ENCODE results near the gene PRH1. TPM values are rescaled to one million over a fixed set of nuclear protein-coding genes. Genes with fewer than 3 reads are reported as not detected.

Gene PRH1
- total and polyA plus RNA-seq, 2 experiments from 2014 or later: 19.0 to 42.9 TPM

DNA sequence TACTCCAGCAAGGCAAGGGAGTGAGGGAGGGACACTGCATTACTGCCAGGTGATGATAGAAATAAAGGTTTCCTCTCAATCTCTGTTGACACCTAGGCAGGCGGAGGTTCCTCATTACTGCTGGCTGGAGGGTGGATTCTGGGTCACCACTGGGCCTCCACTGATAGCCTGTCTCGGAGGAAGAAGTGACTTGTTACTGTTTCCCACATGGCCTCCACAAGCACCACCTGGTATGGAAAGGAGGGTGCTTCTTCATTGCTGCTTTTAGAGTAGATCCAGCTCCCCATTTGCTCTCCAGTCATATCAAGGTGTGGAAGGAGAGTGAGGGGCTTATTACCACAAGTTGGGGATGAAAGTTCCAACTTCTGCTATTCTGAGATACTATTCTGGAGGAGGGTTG is 41.2 kb downstream of the PRH1 start:
- H3K4me3 ChIP-seq: no peak overlapping the region
- no peak for DNase-seq (ENCODE audit: low spot score)

DNA sequence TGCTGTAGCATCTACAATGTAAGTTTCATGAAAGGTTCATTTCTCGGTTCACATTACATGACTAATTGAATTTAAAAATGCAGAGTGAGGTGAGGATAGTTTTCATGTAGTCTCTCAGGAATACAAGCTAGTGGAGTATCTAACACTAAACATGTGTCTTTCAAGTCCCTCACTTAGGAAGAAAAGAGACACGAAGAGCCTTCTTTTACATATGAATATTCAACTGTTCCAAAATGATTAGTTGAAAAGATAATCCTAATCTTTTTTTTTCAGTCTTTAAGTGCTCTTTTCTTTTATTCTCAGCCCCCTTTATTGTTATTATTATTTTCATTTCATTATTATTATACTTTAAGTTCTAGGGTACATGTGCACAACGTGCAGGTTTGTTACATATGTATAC is 45.6 kb downstream of the PRH1 start:
- no peak for ATAC-seq
- no peak for DNase-seq (ENCODE audit: low spot score)
- no peaks in the 10 kb centered on the region for H3K27me3 ChIP-seq (ENCODE audit: insufficient read depth)
- no peaks in the 10 kb centered on the region for H3K9me3 Mint-ChIP-seq
- H3K27ac ChIP-seq (ENCODE audit: low read depth): no peak overlapping the region
- no peaks in the 10 kb centered on the region for H3K36me3 ChIP-seq (ENCODE audit: insufficient read depth)
- no peaks in the 10 kb centered on the region for H4K20me1 ChIP-seq (replicated peaks; ENCODE audit: insufficient read depth)
- H3K27ac Mint-ChIP-seq: no peak overlapping the region
- no peak overlapping the region for H2AFZ ChIP-seq
- no peak overlapping the region for H3K4me3 ChIP-seq
- H3K4me1 Mint-ChIP-seq: peaks cover 3% of the 10 kb centered on the region; the same call in 2 of the 3 replicates
- TF ChIP-seq POLR2AphosphoS5 (IDR thresholded peaks at IDR 0.05; ENCODE audit: low read depth): no peak
- TF ChIP-seq, protein P1, sequence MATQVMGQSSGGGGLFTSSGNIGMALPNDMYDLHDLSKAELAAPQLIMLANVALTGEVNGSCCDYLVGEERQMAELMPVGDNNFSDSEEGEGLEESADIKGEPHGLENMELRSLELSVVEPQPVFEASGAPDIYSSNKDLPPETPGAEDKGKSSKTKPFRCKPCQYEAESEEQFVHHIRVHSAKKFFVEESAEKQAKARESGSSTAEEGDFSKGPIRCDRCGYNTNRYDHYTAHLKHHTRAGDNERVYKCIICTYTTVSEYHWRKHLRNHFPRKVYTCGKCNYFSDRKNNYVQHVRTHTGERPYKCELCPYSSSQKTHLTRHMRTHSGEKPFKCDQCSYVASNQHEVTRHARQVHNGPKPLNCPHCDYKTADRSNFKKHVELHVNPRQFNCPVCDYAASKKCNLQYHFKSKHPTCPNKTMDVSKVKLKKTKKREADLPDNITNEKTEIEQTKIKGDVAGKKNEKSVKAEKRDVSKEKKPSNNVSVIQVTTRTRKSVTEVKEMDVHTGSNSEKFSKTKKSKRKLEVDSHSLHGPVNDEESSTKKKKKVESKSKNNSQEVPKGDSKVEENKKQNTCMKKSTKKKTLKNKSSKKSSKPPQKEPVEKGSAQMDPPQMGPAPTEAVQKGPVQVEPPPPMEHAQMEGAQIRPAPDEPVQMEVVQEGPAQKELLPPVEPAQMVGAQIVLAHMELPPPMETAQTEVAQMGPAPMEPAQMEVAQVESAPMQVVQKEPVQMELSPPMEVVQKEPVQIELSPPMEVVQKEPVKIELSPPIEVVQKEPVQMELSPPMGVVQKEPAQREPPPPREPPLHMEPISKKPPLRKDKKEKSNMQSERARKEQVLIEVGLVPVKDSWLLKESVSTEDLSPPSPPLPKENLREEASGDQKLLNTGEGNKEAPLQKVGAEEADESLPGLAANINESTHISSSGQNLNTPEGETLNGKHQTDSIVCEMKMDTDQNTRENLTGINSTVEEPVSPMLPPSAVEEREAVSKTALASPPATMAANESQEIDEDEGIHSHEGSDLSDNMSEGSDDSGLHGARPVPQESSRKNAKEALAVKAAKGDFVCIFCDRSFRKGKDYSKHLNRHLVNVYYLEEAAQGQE (IDR thresholded peaks at IDR 0.05; ENCODE audit: unreplicated experiment): no peak
- no peak for TF ChIP-seq CREB1 (CRISPR knock-in tag; IDR thresholded peaks at IDR 0.05; ENCODE audit: low read depth)
- 0 out of 2 replicates have a peak, but pooled peaks cover under 1% of the 10 kb centered on the region for H3K4me1 ChIP-seq (ENCODE audit: insufficient read depth)
- H3K36me3 Mint-ChIP-seq (ENCODE audit: low read depth): no peaks in the 10 kb centered on the region
- H3K79me2 ChIP-seq (replicated peaks; ENCODE audit: insufficient read depth): no peaks in the 10 kb centered on the region
- no peak overlapping the region for H3K4me2 ChIP-seq
- H3K9me2 ChIP-seq (ENCODE audit: insufficient read depth): no peaks in the 10 kb centered on the region
- H3F3A ChIP-seq (replicated peaks; ENCODE audit: low read depth): no peaks in the 10 kb centered on the region
- no peak overlapping the region for H3K4me3 Mint-ChIP-seq
- no peaks in the 10 kb centered on the region for H3K27me3 Mint-ChIP-seq (ENCODE audit: insufficient read depth, low read depth, poor library complexity)

More for the DNA sequence above, 41.2 kb downstream of the PRH1 start:
- Histone ChIP-seq H3K79me2 (replicated peaks; ENCODE audit: insufficient read depth) (no peaks in the 10 kb centered on the region), H3F3A (replicated peaks; ENCODE audit: low read depth) (no peaks in the 10 kb centered on the region), H3K27ac (ENCODE audit: low read depth) (no peak overlapping the region), H2AFZ (no peak overlapping the region), H3K4me2 (no peak overlapping the region), H4K20me1 (replicated peaks; ENCODE audit: insufficient read depth) (no peaks in the 10 kb centered on the region), H3K27me3 (ENCODE audit: insufficient read depth) (no peaks in the 10 kb centered on the region), H3K36me3 (ENCODE audit: insufficient read depth) (no peaks in the 10 kb centered on the region), H3K9me2 (ENCODE audit: insufficient read depth) (no peaks in the 10 kb centered on the region), H3K4me1 (ENCODE audit: insufficient read depth) (0 out of 2 replicates have a peak, but pooled peaks cover 5% of the 10 kb centered on the region)
- Mint-ChIP-seq H3K27ac (no peak overlapping the region), H3K4me1 (peaks cover 12% of the 10 kb centered on the region), H3K9me3 (no peaks in the 10 kb centered on the region), H3K27me3 (ENCODE audit: insufficient read depth, low read depth, poor library complexity) (no peaks in the 10 kb centered on the region), H3K36me3 (ENCODE audit: low read depth) (no peaks in the 10 kb centered on the region), H3K4me3 (no peak overlapping the region)
- ATAC-seq: no peak
- TF ChIP-seq, protein P2, sequence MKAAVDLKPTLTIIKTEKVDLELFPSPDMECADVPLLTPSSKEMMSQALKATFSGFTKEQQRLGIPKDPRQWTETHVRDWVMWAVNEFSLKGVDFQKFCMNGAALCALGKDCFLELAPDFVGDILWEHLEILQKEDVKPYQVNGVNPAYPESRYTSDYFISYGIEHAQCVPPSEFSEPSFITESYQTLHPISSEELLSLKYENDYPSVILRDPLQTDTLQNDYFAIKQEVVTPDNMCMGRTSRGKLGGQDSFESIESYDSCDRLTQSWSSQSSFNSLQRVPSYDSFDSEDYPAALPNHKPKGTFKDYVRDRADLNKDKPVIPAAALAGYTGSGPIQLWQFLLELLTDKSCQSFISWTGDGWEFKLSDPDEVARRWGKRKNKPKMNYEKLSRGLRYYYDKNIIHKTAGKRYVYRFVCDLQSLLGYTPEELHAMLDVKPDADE (IDR thresholded peaks at IDR 0.05): no peak
- TF ChIP-seq, protein P1 (IDR thresholded peaks at IDR 0.05; ENCODE audit: unreplicated experiment): no peak
- no peak for TF ChIP-seq ZNF331 (CRISPR knock-in tag; IDR thresholded peaks at IDR 0.05; ENCODE audit: low read depth)
- no peak for TF ChIP-seq POLR2AphosphoS5 (IDR thresholded peaks at IDR 0.05; ENCODE audit: low read depth)

Small RNAs within 50 kb of the gene (small RNA-seq; reads per million reads assigned to genes)
- not detected for gene PRR4 (ENCODE audit: low replicate concordance)

Other genes with a start within 250 kb of the PRH1 start
- gene STYK1, start 210.2 kb downstream of the PRH1 start, total RNA-seq (2014; rRNA removed; shearing (Covaris generic)): 0.97 and 1.8 TPM in 2 replicates
- 0.83 and 1.2 TPM in 2 replicates for gene STYK1, start 210.2 kb downstream of the PRH1 start, polyA plus RNA-seq (2016; fragmentation: Nextera tagmentation; extraction: Ambion mirVana)
- 179 and 182 TPM in 2 replicates for gene YBX3, start 160.9 kb downstream of the PRH1 start, total RNA-seq (2014; rRNA removed; shearing (Covaris generic))
- 450 and 500 TPM in 2 replicates for gene YBX3, start 160.9 kb downstream of the PRH1 start, polyA plus RNA-seq (2016; fragmentation: Nextera tagmentation; extraction: Ambion mirVana)
- not detected in 2 replicates for gene TAS2R7, start 81.6 kb downstream of the PRH1 start, total RNA-seq (2014; rRNA removed; shearing (Covaris generic))
- gene TAS2R7, start 81.6 kb downstream of the PRH1 start, polyA plus RNA-seq (2016; fragmentation: Nextera tagmentation; extraction: Ambion mirVana): not detected in 2 replicates
- gene TAS2R8, start 77.0 kb downstream of the PRH1 start, total RNA-seq (2014; rRNA removed; shearing (Covaris generic)): not detected in 2 replicates
- not detected in 2 replicates for gene TAS2R8, start 77.0 kb downstream of the PRH1 start, polyA plus RNA-seq (2016; fragmentation: Nextera tagmentation; extraction: Ambion mirVana)
- 0.19 TPM in 1 of 2 replicates, not detected in the other for gene TAS2R9, start 74.1 kb downstream of the PRH1 start, total RNA-seq (2014; rRNA removed; shearing (Covaris generic))
- gene TAS2R9, start 74.1 kb downstream of the PRH1 start, polyA plus RNA-seq (2016; fragmentation: Nextera tagmentation; extraction: Ambion mirVana): not detected in 2 replicates
- 1.1 and 3.6 TPM in 2 replicates for gene TAS2R10, start 57.9 kb downstream of the PRH1 start, total RNA-seq (2014; rRNA removed; shearing (Covaris generic))
- 0.57 and 0.66 TPM in 2 replicates for gene TAS2R10, start 57.9 kb downstream of the PRH1 start, polyA plus RNA-seq (2016; fragmentation: Nextera tagmentation; extraction: Ambion mirVana)
- 2.1 TPM in 2 replicates for gene PRR4, start 34.8 kb downstream of the PRH1 start, total RNA-seq (2014; rRNA removed; shearing (Covaris generic))
- gene PRR4, start 34.8 kb downstream of the PRH1 start, polyA plus RNA-seq (2016; fragmentation: Nextera tagmentation; extraction: Ambion mirVana): 4.1 and 7.9 TPM in 2 replicates
- 3.6 and 6.1 TPM in 2 replicates for gene TAS2R13, start 25.3 kb upstream of the PRH1 start, total RNA-seq (2014; rRNA removed; shearing (Covaris generic))
- not detected in 2 replicates for gene TAS2R13, start 25.3 kb upstream of the PRH1 start, polyA plus RNA-seq (2016; fragmentation: Nextera tagmentation; extraction: Ambion mirVana)
- gene PRH2, start 45.0 kb upstream of the PRH1 start, total RNA-seq (2014; rRNA removed; shearing (Covaris generic)): 0.69 TPM in 1 of 2 replicates, not detected in the other
- 0.36 TPM in 1 of 2 replicates, not detected in the other for gene PRH2, start 45.0 kb upstream of the PRH1 start, polyA plus RNA-seq (2016; fragmentation: Nextera tagmentation; extraction: Ambion mirVana)
- 4.9 and 5.9 TPM in 2 replicates for gene TAS2R14, start 55.0 kb upstream of the PRH1 start, total RNA-seq (2014; rRNA removed; shearing (Covaris generic))
- gene TAS2R14, start 55.0 kb upstream of the PRH1 start, polyA plus RNA-seq (2016; fragmentation: Nextera tagmentation; extraction: Ambion mirVana): 1.1 and 2.6 TPM in 2 replicates
- 3.4 and 5.7 TPM in 2 replicates for gene TAS2R50, start 102.7 kb upstream of the PRH1 start, total RNA-seq (2014; rRNA removed; shearing (Covaris generic))
- not detected in 2 replicates for gene TAS2R50, start 102.7 kb upstream of the PRH1 start, polyA plus RNA-seq (2016; fragmentation: Nextera tagmentation; extraction: Ambion mirVana)
- gene TAS2R20, start 114.0 kb upstream of the PRH1 start, total RNA-seq (2014; rRNA removed; shearing (Covaris generic)): 3.9 and 6.0 TPM in 2 replicates
- not detected in 2 replicates for gene TAS2R20, start 114.0 kb upstream of the PRH1 start, polyA plus RNA-seq (2016; fragmentation: Nextera tagmentation; extraction: Ambion mirVana)
- gene TAS2R19, start 138.4 kb upstream of the PRH1 start, total RNA-seq (2014; rRNA removed; shearing (Covaris generic)): 6.0 and 8.6 TPM in 2 replicates
- gene TAS2R19, start 138.4 kb upstream of the PRH1 start, polyA plus RNA-seq (2016; fragmentation: Nextera tagmentation; extraction: Ambion mirVana): 0.21 TPM in 1 of 2 replicates, not detected in the other
- 6.1 and 12.9 TPM in 2 replicates for gene TAS2R31, start 147.2 kb upstream of the PRH1 start, total RNA-seq (2014; rRNA removed; shearing (Covaris generic))
- gene TAS2R31, start 147.2 kb upstream of the PRH1 start, polyA plus RNA-seq (2016; fragmentation: Nextera tagmentation; extraction: Ambion mirVana): 0.21 TPM in 1 of 2 replicates, not detected in the other
- 1.0 and 5.0 TPM in 2 replicates for gene TAS2R46, start 178.0 kb upstream of the PRH1 start, total RNA-seq (2014; rRNA removed; shearing (Covaris generic))
- gene TAS2R46, start 178.0 kb upstream of the PRH1 start, polyA plus RNA-seq (2016; fragmentation: Nextera tagmentation; extraction: Ambion mirVana): 0.45 and 0.49 TPM in 2 replicates
- 2.6 and 2.7 TPM in 2 replicates for gene TAS2R43, start 208.1 kb upstream of the PRH1 start, total RNA-seq (2014; rRNA removed; shearing (Covaris generic))
- not detected in 2 replicates for gene TAS2R43, start 208.1 kb upstream of the PRH1 start, polyA plus RNA-seq (2016; fragmentation: Nextera tagmentation; extraction: Ambion mirVana)

Measured in GM23338 (cell line).